Activated CD4-positive, alpha-beta T cell treated with anti-CD3 and anti-CD28 coated beads, Interleukin-2, Interleukin-4, amounts not matched to agents 100 ng/mL and 50 ng/mL, durations not matched to agents 16 hours and 8 hours (primary cell): ENCODE data around the gene MALL.
"Not testable (repeated sequence)": the region's sequence is repeated elsewhere in the genome, so short reads cannot be mapped to it uniquely, and the experiment has no call there.

Experiments used
- DNase-seq: peaks from one replicate; pipeline ENCODE4 v3.0.0-alpha.2; 2020; ENCODE audit warnings: low spot score

MALL gene

GRCh38 chr2:110050222-110050621, 65.4 kb downstream of the MALL start:
- not testable (repeated sequence) for DNase-seq

- DNase-seq: not testable (repeated sequence)
Measured at GRCh38 chr2:110049769-110050168, 65.9 kb downstream of the MALL start.

GRCh38 chr2:110048255-110049197, 67.1 kb downstream of the MALL start:
- DNase-seq: not testable (repeated sequence)

- DNase-seq: not testable (repeated sequence)
Measured at GRCh38 chr2:110047225-110047624, 68.4 kb downstream of the MALL start.

- not testable (repeated sequence) for DNase-seq
Measured at GRCh38 chr2:110041941-110042660, 73.5 kb downstream of the MALL start.

- DNase-seq: not testable (repeated sequence)
Measured at GRCh38 chr2:110037336-110037735, 78.3 kb downstream of the MALL start.

- not testable (repeated sequence) for DNase-seq
Measured at GRCh38 chr2:110035384-110035783, 80.2 kb downstream of the MALL start.

- DNase-seq: not testable (repeated sequence)
Measured at GRCh38 chr2:110034935-110035334, 80.7 kb downstream of the MALL start.
